Activated CD8-positive, alpha-beta memory T cell treated with anti-CD3 and anti-CD28 coated beads for 4 hours (primary cell): ENCODE data around the gene PGGHG.

Experiments
- DNase-seq, 2 donors: peaks; one replicate each; pipeline ENCODE4 v3.0.0-alpha.2; 2020; ENCODE audit warnings: low read depth in 2 of 2

Gene PGGHG

DNA sequence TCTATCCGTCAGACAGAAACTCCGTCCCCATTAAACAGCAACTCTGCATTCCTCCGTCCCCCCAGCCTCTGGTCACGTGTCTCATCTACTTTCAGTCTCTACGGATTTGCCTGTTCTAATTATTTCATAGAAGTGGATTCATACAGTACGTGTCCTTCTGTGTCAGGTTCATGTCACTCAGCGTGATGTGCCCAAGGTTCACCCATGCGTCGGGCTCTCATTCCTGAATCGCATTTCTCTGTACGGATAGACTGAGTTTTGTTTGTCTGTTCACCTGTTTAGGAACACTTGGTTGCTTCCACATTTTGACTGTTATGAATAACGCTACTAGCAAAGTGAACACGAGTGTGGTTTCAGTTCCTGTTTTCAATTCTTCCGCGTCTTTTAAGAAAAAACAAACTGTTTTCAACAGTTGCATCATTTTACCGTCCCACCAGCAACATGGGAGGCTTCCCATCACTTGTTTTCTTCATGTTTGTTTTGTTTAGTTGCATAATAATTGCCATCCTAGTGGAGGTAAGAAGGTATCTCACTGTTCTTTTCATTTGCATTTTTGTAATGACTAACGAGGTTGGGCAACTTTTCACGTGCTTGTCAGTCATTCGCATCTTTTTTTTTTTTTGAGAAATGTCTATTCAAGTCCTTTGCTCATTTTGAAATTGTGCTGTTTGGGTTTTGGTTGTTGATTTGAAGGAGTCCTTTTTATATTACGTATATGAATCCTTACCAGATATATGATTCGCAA, 19.6 kb upstream of the PGGHG start:
- DNase-seq, result no peak

DNA sequence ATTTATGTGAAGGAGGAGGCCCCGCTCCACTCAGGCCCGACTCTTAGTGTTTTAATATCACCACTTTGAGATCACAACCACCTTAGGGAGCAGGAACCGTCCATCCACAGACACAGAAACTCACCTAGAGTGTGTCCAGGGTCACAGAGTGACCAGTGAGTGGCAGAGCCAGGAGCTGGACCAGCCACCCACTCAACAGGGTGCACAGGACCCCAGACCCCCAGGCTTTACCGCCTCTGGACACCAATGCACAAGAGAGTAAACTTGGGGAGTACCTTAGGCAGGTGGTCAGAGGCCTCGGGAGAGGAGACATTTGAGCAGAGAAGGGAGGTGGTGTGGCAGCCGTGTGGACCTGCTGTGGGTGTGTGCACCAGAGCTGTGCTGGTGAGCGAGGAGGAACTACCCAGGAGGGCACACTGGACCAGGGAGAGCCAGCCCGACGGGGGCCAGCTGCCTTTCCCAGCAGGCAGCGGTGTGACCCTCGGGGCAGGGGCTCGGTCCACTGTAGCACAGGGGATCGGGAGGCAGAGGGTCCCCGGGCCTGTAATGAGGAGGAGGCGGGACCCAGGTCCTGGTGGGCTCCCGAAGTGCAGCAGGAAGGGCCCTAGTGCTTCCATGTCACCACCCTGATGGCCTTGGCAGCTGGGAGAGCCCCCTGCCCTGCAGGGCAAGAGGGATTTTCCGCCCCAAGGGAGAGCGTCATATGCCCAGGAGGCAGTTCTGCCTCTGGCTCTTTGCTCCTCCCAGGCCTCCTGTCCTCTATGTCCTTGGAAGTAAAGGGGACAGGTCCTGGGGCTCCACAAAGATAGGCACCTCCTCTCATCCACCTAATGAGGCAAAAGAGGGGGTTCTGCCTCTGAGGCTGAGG, 18.2 kb upstream of the PGGHG start:
- DNase-seq, result no peak

GRCh38 chr11:271319-271715, 17.6 kb upstream of the PGGHG start:
- DNase-seq, result no peak

GRCh38 chr11:272195-272930, 16.6 kb upstream of the PGGHG start:
- DNase-seq, result no peak

DNA sequence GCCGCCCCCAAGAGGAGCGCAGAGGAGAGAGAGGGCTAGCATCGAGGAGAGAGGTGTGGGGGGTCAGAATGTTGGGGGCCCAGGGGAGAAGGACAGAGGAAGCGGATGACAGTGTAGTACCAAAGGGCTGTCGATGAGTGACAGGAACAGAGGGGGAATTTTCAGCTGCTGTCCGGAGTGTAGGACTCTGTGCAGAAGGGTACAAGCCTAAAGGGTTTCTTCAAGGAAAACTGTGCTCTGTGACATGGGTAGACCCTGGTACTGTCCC, 16.1 kb upstream of the PGGHG start:
- DNase-seq, result no peak

DNA sequence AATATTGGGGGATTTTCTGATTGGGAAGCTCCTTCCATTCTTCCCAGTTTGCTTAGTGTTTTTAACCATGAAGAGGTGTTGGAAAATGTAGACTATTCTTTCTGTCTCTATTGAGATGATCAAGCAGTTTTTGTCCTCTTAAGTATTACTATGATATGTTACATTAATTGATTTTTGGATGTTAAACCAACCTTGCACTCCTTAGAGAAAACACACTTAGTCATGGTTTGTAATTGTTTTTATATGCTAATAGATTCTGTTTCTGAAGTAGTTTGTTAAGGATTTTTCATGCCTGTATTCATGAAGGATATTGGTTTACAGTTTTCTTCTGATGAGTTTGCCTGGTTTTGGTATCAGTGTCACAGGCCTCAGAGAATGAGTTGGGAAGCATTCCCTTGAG, 12.7 kb upstream of the PGGHG start:
- DNase-seq, result no peak

- DNase-seq, result no peak
These were observed 10.7 kb upstream of the PGGHG start, which contains the start of gene NLRP6 for GRCh38 chr11:278001-278951. NLRP6 (plus strand) TSS chr11:278407; CDS start chr11:278570, 163 bp downstream.

DNA sequence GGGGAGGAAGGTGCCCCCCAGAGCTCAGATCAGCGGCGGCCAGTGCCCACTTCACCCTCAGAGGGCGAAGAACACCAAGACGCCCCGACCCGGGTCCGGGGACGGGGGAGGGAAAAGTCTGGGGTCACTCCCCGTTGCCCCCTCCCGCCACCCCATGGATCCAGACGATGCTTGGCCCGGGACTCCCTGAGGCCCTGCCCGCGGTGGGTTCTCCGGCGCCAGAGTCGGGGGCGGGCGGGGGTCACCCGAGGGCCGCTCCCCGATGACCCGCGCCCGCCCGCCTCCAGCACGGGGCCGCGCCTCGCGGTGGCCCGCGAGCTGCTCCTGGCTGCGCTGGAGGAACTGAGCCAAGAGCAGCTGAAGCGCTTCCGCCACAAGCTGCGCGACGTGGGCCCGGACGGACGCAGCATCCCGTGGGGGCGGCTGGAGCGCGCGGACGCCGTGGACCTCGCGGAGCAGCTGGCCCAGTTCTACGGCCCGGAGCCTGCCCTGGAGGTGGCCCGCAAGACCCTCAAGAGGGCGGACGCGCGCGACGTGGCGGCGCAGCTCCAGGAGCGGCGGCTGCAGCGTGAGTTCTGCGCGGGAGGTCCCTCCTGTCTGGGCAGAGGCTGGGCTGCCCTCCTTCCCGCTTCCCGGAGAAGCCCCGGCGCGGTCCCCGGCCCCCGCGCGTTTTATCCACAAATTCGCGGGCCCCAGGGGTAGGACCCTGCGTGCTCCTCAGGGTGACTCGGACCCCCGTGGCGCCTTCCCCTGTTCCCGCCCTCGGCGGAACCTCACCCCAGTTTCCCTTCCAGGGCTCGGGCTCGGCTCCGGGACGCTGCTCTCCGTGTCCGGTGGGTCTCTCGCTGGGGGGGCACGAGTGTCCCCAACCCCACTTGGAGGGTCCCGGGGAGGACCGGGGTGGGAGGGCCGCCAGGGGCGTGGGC, 9.6 kb upstream of the PGGHG start:
- DNase-seq, result no peak

- DNase-seq, result no peak
These were observed 8.8 kb upstream of the PGGHG start for GRCh38 chr11:279966-280705.

- DNase-seq, result no peak
These were observed 8.0 kb upstream of the PGGHG start for GRCh38 chr11:280706-281485.

DNA sequence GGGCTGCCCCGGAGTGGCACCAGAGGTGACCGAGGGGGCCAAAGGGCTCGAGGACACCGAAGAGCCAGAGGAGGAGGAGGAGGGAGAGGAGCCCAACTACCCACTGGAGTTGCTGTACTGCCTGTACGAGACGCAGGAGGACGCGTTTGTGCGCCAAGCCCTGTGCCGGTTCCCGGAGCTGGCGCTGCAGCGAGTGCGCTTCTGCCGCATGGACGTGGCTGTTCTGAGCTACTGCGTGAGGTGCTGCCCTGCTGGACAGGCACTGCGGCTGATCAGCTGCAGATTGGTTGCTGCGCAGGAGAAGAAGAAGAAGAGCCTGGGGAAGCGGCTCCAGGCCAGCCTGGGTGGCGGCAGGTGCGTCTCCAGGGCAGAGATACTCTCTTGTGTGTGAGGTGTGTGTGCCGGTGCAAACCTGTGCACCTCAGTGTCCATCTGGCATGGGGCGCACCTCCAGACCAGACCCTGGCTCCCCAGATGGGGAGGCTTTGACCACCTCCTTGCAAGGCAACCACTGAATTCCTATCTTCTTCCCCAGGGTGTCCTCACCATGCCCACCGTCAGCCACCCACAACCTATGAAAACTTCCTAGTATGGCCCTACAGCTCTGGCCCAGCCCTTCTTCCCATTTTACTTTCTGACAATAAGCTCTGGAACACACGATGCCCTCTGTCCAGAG, 7.3 kb upstream of the PGGHG start:
- DNase-seq, result no peak

DNA sequence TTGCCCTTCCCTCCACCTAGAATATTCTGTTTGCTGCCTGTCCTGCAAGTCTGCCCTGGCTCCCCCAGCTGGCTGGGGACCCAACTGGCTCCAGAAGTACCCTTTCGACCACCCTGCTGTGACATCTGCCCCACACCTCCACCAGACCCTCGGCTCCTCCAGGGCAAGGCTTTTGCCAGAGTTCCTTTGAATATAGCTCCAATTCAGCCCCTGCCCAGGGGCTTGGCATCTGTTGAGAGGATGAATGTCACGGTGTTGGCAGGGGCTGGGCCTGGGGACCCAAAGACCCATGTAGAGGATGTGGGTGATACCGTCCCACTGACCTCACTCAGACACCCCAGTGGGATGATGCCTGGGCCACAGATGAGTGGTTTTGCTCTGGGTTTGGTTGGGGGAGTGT, 6.8 kb upstream of the PGGHG start:
- DNase-seq, result no peak

GRCh38 chr11:282630-283360, 6.1 kb upstream of the PGGHG start:
- DNase-seq, result no peak

DNA sequence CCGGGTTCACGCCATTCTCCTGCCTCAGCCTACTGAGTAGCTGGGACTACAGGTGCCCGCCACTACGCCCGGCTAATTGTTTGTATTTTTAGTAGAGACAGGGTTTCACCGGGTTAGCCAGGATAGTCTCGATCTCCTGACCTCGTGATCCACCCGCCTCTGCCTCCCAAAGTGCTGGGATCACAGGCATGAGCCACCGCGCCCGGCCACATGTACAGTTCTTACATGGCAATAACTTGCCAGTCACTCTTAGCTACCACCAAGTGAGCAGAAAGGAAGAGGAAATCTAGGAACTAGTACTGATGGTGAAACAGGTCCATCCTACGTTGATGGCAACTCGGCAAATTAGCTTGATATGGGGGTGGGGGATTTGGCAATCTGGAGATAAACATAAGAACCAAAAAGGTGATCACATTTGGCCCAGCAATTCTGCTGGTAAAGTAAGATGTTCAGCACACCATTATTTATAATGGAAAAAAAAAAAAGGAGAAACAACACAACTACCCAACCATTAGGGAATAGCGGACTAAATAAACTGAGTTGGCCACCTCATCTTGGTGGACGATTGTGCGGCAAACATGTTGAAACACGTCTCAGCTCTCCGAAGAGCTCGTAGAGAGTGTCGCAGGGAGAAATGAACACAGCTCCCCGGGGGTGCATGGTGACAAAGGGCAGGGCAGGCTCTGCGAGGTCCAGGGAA, 5.4 kb upstream of the PGGHG start:
- no peak for DNase-seq

DNA sequence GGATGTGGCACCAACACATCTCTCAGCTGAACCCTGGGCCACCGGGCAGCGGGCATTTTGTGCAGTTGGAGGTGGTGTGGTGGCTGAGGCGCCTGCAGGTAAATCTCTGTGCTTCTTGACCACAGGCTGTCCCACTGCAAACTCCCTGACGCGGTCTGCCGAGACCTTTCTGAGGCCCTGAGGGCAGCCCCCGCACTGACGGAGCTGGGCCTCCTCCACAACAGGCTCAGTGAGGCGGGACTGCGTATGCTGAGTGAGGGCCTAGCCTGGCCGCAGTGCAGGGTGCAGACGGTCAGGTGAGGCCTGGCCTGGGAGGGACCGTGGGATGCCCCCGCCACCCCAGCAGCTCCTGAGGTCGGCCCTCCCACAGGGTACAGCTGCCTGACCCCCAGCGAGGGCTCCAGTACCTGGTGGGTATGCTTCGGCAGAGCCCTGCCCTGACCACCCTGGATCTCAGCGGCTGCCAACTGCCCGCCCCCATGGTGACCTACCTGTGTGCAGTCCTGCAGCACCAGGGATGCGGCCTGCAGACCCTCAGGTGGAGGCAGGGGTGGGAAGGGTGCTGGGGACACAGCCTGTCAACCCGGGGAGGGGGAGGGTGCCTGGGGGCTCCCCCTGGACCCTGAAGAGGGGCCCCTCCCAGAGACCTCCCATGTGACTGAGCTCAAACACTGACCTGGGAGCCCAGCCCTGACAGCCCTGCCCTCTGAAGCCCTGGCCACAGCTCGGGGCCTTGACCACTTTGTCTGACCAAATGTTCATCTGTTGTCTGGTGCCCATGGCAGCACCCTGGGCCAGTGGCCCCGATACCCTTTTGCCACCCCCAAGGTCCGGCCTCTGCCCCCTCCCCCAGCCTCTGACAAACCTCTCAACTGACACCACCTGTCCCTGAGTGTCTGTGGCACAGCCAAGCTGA, 4.6 kb upstream of the PGGHG start:
- DNase-seq, result no peak
